Neural progenitor cell (in vitro differentiated cells): ENCODE results near the gene SPRY2.

Experiments
- EZH2 ChIP-seq: fragments of 200-600 bp; sonication (generic); IDR thresholded peaks from 2 replicates; pipeline ENCODE4 v1.6.1; 2017; ENCODE audit warnings: antibody characterized with exemption, mild to moderate bottlenecking, moderate library complexity
- TF ChIP-seq, protein P1 (sequence below): fragments of 200-600 bp; sonication (generic); IDR thresholded peaks from 2 replicates; pipeline ENCODE4 v1.5.1; 2017; ENCODE audit warnings: antibody characterized with exemption, mild to moderate bottlenecking

DNA sequence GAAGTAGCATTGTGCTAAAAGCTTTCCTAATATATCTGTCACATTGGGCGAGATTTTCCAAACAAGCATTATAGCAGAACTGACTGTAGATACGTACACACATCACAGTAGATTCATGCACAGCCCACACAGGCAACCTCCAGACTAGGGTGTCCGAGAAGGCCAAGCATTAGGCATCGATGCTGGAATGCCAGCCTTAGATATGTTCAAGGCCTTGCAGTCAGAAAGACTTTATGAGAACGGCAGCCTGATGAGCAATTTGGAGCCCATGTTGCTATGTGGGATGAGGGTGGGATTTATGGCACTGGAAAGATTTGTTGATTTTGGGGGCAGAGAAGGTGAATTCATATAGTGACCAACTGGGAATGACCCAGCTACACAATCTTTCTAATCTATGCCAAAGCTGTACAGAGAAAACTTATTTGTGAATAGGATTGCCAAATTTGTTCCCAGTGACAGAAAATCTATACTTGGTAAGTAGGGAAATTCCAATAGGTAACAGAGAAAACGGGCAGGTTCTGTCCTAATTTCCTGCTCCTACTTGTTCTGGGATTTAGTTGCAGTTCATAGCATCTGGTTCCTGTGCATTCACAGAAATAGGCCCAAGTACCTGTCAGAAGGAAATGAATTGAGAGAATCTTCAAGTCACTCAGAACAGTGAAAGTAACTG, 31.0 kb upstream of the SPRY2 start:
- TF ChIP-seq, protein P1, sequence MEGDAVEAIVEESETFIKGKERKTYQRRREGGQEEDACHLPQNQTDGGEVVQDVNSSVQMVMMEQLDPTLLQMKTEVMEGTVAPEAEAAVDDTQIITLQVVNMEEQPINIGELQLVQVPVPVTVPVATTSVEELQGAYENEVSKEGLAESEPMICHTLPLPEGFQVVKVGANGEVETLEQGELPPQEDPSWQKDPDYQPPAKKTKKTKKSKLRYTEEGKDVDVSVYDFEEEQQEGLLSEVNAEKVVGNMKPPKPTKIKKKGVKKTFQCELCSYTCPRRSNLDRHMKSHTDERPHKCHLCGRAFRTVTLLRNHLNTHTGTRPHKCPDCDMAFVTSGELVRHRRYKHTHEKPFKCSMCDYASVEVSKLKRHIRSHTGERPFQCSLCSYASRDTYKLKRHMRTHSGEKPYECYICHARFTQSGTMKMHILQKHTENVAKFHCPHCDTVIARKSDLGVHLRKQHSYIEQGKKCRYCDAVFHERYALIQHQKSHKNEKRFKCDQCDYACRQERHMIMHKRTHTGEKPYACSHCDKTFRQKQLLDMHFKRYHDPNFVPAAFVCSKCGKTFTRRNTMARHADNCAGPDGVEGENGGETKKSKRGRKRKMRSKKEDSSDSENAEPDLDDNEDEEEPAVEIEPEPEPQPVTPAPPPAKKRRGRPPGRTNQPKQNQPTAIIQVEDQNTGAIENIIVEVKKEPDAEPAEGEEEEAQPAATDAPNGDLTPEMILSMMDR, result no peak
- no peak for TF ChIP-seq EZH2
